Natural killer cell treated with Interleukin-12 subunit alpha and Interleukin-12 subunit beta and Interleukin-15 and Interleukin-18, amount 100 ng/mL, for 72 hours (primary cell): Measurements from ENCODE around the gene FCGR3B. TPM values are rescaled to one million over a fixed set of nuclear protein-coding genes. Genes with fewer than 3 reads are reported as not detected.
"Not testable (repeated sequence)": the region's sequence is repeated elsewhere in the genome, so short reads cannot be mapped to it uniquely, and the experiment has no call there.

Experiments used
- ATAC-seq, 2 donors: fragments of 150-1000 bp; cut with Tn5 transposase in 1 of 2; sonication (Bioruptor Pico), chemical (Tn5 transposase) in 1 of 2; 2 replicates each; pipeline ENCODE4 v1.10.0; 2021
- DNase-seq: peaks from one replicate; pipeline ENCODE4 v3.0.0; 2022; ENCODE audit warnings: low spot score
- H3K27ac Mint-ChIP-seq, 2 donors: 1 replicate in 1 of 2; 2 replicates in 1 of 2; pipeline ENCODE4 v1.8.0; 2022; ENCODE audit warnings: mixed read lengths in 2 of 2, mild to moderate bottlenecking in 1 of 2, moderate library complexity in 1 of 2
- H3K27me3 Mint-ChIP-seq, 2 donors: 1 replicate in 1 of 2; 2 replicates in 1 of 2; pipeline ENCODE4 v1.8.0; 2022; ENCODE audit warnings: mixed read lengths in 2 of 2
- H3K36me3 Mint-ChIP-seq: one replicate; pipeline ENCODE4 v1.8.0; 2022; ENCODE audit warnings: mixed read lengths
- H3K4me1 Mint-ChIP-seq, 2 donors: 1 replicate in 1 of 2; 2 replicates in 1 of 2; pipeline ENCODE4 v1.8.0; 2022; ENCODE audit warnings: low read depth in 2 of 2, mixed read lengths in 2 of 2, mild to moderate bottlenecking in 1 of 2
- H3K4me3 Mint-ChIP-seq: one replicate; pipeline ENCODE4 v1.8.0; 2022; ENCODE audit warnings: mixed read lengths
- H3K9me3 Mint-ChIP-seq: 2 replicates; pipeline ENCODE4 v1.8.0; 2022; ENCODE audit warnings: mixed read lengths
- total RNA-seq, 2 donors: library from RNA; stranded (reverse); gene quantifications; one replicate each; pipeline ENCODE4 v1.2.3, GENCODE V29; 2022

Gene FCGR3B
- total RNA-seq, result 1 to 10 TPM; 2.7 to 3.0 TPM

DNA sequence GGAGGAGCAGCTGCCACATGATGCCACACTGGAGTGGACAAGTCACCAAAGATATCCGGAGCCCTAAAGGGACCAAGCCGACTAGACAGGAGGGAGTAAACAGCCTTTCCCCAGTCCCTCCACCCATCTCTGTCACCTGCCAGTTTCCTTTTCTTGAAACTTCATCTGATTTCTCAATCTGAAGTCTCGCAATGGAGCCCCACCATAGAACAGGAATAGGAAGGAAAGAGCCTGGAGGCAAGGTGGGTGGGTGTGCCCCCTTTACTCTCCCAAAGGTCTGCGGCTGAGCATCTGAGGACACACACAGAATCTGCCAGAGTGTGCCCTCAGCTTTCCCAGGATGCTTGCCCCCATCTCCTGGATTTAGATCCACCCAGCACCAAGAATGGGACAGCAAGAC is at the start of gene FCGR3B:
FCGR3B (minus strand) TSS at position 101 of the 400 bp plus-strand sequence; CDS start at position 19, 82 bp downstream.
- H3K9me3 Mint-ChIP-seq, result no peaks in the 10 kb centered on the region
- no peak for ATAC-seq

GRCh38 chr1:161678500-161678899 is 47.5 kb upstream of the FCGR3B start:
- Mint-ChIP-seq H3K4me3 (no peak overlapping the region), H3K36me3 (no peaks in the 10 kb centered on the region), H3K27me3 (peaks cover under 1 to 3% of the 10 kb centered on the region in 2 donors), H3K4me1 (peaks cover 0 to 3% of the 10 kb centered on the region in 2 donors), H3K9me3 (no peaks in the 10 kb centered on the region), H3K27ac (no peak overlapping the region)
- ATAC-seq, result no peak
- no peak for DNase-seq

More for the DNA sequence above, at the start of gene FCGR3B:
- peaks cover 13 to 25% of the 10 kb centered on the region in 2 donors for H3K4me1 Mint-ChIP-seq
- H3K36me3 Mint-ChIP-seq, result no peaks in the 10 kb centered on the region
- H3K27me3 Mint-ChIP-seq, result no peaks in the 10 kb centered on the region
- H3K27ac Mint-ChIP-seq, result no peak within 1 kb of the TSS
- no peak within 1 kb of the TSS for H3K4me3 Mint-ChIP-seq
- no peak for DNase-seq

DNA sequence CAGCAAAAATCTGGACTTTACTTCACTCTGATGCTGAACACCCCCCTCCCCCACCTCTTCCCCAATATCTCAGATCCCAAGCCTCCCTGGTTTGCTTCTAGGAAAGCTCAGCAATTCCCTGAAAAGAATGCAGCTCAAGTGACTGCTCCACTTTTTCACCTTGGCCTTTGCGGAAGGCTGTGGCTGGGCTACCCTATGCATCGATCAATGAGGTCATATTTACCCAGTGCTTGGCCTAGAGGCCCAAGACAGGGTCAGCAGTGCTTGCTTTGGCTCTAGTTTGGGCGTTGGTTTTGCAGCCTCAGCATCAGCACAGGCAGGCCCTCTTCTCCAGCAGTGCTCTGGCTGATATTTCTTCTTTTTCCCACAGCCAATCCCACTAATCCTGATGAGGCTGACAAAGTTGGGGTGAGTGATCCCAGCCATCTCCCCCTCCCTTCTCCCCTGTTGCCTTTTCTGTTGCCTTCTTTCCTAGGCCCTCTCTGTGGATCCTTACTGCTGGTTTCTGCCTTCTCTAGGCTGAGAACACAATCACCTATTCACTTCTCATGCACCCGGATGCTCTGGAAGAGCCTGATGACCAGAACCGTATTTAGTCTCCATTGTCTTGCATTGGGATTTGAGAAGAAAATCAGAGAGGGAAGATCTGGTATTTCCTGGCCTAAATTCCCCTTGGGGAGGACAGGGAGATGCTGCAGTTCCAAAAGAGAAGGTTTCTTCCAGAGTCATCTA is 46.1 kb upstream of the FCGR3B start:
- peaks cover 0 to 3% of the 10 kb centered on the region in 2 donors for H3K4me1 Mint-ChIP-seq
- H3K27me3 Mint-ChIP-seq, result no peaks in the 10 kb centered on the region
- ATAC-seq, result no peak
- no peaks in the 10 kb centered on the region for H3K36me3 Mint-ChIP-seq
- H3K27ac Mint-ChIP-seq, result peak overlapping the region in 1 of 2 donors; percentile 12
- no peak for DNase-seq
- no peaks in the 10 kb centered on the region for H3K9me3 Mint-ChIP-seq
- H3K4me3 Mint-ChIP-seq, result no peak overlapping the region

- no peaks in the 10 kb centered on the region for H3K27me3 Mint-ChIP-seq
- no peak for ATAC-seq
- no peak overlapping the region for H3K27ac Mint-ChIP-seq
- no peak for DNase-seq
- H3K4me3 Mint-ChIP-seq, result no peak overlapping the region
- H3K9me3 Mint-ChIP-seq, result no peaks in the 10 kb centered on the region
- H3K36me3 Mint-ChIP-seq, result no peaks in the 10 kb centered on the region
- H3K4me1 Mint-ChIP-seq, result peaks cover 0 to 3% of the 10 kb centered on the region in 2 donors
Observed at GRCh38 chr1:161676441-161676840, 45.5 kb upstream of the FCGR3B start.

GRCh38 chr1:161674908-161675307 is 43.9 kb upstream of the FCGR3B start:
- not testable (repeated sequence) for H3K27ac Mint-ChIP-seq, H3K36me3 Mint-ChIP-seq, H3K4me1 Mint-ChIP-seq, DNase-seq, H3K27me3 Mint-ChIP-seq, ATAC-seq, H3K4me3 Mint-ChIP-seq, H3K9me3 Mint-ChIP-seq

- H3K4me3 Mint-ChIP-seq, DNase-seq, H3K27me3 Mint-ChIP-seq, H3K9me3 Mint-ChIP-seq, ATAC-seq, H3K27ac Mint-ChIP-seq, H3K4me1 Mint-ChIP-seq, H3K36me3 Mint-ChIP-seq: not testable (repeated sequence)
Observed at GRCh38 chr1:161674447-161674846, 43.5 kb upstream of the FCGR3B start.

DNA sequence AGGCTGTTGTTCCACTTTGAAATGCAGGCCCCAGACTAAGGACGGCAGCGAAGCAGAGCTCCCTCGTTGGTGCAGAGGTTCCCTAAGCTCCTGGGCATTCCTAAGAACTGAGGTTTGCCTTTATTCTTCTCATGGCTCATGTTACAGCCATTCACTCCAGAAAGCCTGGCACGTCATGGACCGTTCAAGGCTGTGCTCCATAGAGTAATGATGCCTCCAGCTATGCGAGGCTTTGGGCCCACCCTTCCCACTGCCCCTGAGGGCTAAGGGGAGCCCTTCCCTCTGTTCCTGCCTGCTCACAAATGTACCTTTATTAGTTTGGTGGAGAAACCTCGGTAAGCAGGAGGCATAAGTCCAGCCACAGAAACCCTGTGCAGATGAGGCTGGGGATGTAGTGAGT is 42.5 kb upstream of the FCGR3B start:
- H3K4me3 Mint-ChIP-seq, H3K4me1 Mint-ChIP-seq, H3K27me3 Mint-ChIP-seq, DNase-seq, H3K36me3 Mint-ChIP-seq, H3K9me3 Mint-ChIP-seq, H3K27ac Mint-ChIP-seq, ATAC-seq: not testable (repeated sequence)

DNA sequence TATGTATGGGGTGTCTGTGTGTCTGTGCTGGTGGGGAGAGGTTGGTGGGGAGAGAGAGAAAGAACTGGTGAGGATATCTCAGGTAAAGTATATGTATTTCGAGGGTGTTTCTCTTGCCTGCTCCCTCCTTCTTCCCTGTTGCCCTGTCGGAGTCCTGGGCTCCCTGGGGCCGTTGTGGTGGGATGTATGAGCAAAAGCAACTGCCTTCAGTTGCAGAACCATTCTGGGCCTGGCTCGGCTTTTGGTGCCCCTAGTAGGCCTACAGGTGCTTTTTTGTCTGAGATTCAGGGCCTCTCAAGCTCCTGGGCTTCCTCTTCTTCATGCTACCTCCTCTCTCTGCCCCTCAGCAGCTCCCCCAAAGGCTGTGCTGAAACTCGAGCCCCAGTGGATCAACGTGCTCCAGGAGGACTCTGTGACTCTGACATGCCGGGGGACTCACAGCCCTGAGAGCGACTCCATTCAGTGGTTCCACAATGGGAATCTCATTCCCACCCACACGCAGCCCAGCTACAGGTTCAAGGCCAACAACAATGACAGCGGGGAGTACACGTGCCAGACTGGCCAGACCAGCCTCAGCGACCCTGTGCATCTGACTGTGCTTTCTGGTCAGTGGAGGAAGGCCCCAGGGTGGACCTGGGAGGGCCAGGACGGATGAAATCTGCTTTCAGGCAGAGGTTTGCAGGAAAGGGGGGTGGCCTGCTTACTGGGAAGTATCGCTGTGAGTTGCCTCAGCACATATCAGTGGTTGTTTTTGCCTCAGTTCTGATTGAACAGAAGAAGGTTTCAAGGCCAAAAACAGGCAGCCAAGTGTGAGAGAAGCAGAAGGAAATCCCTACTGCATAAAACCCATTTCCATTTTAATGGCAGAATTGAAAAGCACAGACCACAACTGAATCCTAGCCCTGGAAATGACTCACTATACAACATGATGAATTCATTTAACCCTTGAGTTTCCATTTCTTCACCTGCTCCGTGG is 40.4 kb upstream of the FCGR3B start:
- not testable (repeated sequence) for H3K36me3 Mint-ChIP-seq, DNase-seq, H3K9me3 Mint-ChIP-seq, H3K4me3 Mint-ChIP-seq, H3K4me1 Mint-ChIP-seq, H3K27me3 Mint-ChIP-seq, H3K27ac Mint-ChIP-seq
- peak in 1 of 2 donors; percentile 26 for ATAC-seq

- not testable (repeated sequence) for H3K36me3 Mint-ChIP-seq, DNase-seq, H3K4me1 Mint-ChIP-seq, ATAC-seq, H3K27ac Mint-ChIP-seq, H3K9me3 Mint-ChIP-seq, H3K4me3 Mint-ChIP-seq, H3K27me3 Mint-ChIP-seq
Observed at GRCh38 chr1:161664689-161665088, 33.7 kb upstream of the FCGR3B start.

DNA sequence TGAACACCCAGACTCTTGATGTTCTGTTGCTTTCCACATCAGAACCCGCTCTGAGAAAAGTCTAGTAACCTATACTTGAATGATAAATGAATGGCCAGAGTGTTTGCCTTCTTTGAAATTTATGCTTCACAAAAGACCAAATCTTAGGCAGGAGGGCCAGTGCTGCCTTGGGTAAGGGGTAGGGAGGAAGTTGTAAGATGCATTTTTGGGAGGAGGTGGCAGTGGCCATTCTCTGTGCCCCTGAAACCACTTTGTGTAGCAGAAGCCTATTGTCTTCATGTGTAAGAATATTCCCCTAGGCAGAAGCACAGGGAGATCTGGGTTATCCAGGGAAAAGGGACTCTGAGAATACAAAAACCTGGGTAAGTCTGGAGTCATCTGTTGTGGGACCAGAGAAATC is 32.6 kb upstream of the FCGR3B start:
- H3K4me3 Mint-ChIP-seq, H3K9me3 Mint-ChIP-seq, H3K36me3 Mint-ChIP-seq, DNase-seq, H3K4me1 Mint-ChIP-seq, H3K27ac Mint-ChIP-seq, H3K27me3 Mint-ChIP-seq: not testable (repeated sequence)
- peak in 1 of 2 donors; percentile 32 for ATAC-seq

GRCh38 chr1:161662684-161663339 is 31.8 kb upstream of the FCGR3B start, which contains the start of gene FCGR2B:
Gene FCGR2B (plus strand): TSS chr1:161663143. CDS start chr1:161663242, 99 bp downstream.
- not testable (repeated sequence) for H3K9me3 Mint-ChIP-seq, ATAC-seq, H3K4me1 Mint-ChIP-seq, DNase-seq, H3K4me3 Mint-ChIP-seq, H3K36me3 Mint-ChIP-seq, H3K27ac Mint-ChIP-seq, H3K27me3 Mint-ChIP-seq

GRCh38 chr1:161661660-161662311 is 30.8 kb upstream of the FCGR3B start:
- not testable (repeated sequence) for H3K27ac Mint-ChIP-seq, H3K9me3 Mint-ChIP-seq, DNase-seq, H3K27me3 Mint-ChIP-seq, H3K4me3 Mint-ChIP-seq, H3K4me1 Mint-ChIP-seq, H3K36me3 Mint-ChIP-seq
- ATAC-seq, result peak; percentile 73 to 80

DNA sequence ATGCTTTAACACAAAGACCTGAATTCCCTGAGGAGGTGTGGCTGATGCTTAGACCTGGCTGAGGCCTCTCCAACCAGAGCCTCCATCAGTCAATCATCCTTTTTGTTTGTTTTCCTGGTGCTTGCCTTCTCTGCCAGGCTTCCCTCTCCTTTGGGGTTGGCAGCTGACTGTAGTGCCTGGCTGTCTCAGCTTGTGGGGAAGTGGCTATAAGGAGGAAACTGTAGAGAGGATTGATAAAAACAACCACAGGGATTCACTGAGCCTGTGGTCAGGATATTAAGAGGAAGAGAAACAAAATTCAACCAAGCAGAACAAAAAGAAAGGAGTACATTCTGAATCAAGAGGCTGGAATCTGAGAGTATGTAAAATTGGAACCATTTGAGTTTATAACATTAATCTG is 27.5 kb upstream of the FCGR3B start:
- DNase-seq, ATAC-seq, H3K4me3 Mint-ChIP-seq, H3K27ac Mint-ChIP-seq, H3K9me3 Mint-ChIP-seq, H3K36me3 Mint-ChIP-seq, H3K27me3 Mint-ChIP-seq, H3K4me1 Mint-ChIP-seq: not testable (repeated sequence)
